Breast epithelium (tissue), 4 donors: ENCODE results near the gene PGA5. TPM values are rescaled to one million over a fixed set of nuclear protein-coding genes. Genes with fewer than 3 reads are reported as not detected.

Source experiments
- DNase-seq, 2 donors: peaks; one replicate each; pipeline ENCODE4 v3.0.0-alpha.2; 2019; ENCODE audit warnings: low spot score in 2 of 2
- H3K27ac ChIP-seq, 2 donors: fragments of 200-600 bp; sonication (generic) in 1 of 2; one replicate each; pipeline ENCODE4 v1.5.1; 2016 to 2019; ENCODE audit warnings: mild to moderate bottlenecking in 1 of 2
- H3K27me3 ChIP-seq, 2 donors: fragments of 200-600 bp; sonication (generic) in 1 of 2; one replicate each; pipeline versions ENCODE4 v1.5.1 to v1.6.0; 2017 to 2019; ENCODE audit warnings: control low read depth in 1 of 2, mild to moderate bottlenecking in 1 of 2
- H3K36me3 ChIP-seq: fragments of 200-600 bp; one replicate; pipeline ENCODE4 v1.5.1; 2019
- H3K4me1 ChIP-seq, 2 donors: fragments of 200-600 bp; sonication (generic); one replicate each; pipeline ENCODE4 v1.5.1; 2016 to 2019; ENCODE audit warnings: control low read depth in 1 of 2
- H3K4me3 ChIP-seq, 3 donors: fragments of 200-600 bp; sonication (generic); 1 replicate in 2 of 3; 2 replicates in 1 of 3; pipeline ENCODE4 v1.5.1; 2016 to 2019; ENCODE audit warnings: mild to moderate bottlenecking in 3 of 3, moderate library complexity in 2 of 3
- H3K9me3 ChIP-seq, 2 donors: fragments of 200-600 bp; sonication (generic) in 1 of 2; one replicate each; pipeline ENCODE4 v1.5.1; 2016 to 2019; ENCODE audit warnings: control low read depth in 1 of 2
- POLR2A ChIP-seq: fragments of 450-650 bp; IDR thresholded peaks from one replicate; pipeline ENCODE4 v1.6.1; 2016; ENCODE audit warnings: antibody characterized with exemption, mild to moderate bottlenecking, moderate library complexity
- POLR2AphosphoS5 ChIP-seq, 3 donors: sonication (generic); formaldehyde crosslinking; IDR thresholded peaks; one replicate each; pipeline ENCODE4 v1.6.1; 2017; ENCODE audit warnings: antibody characterized with exemption in 3 of 3
- intact Hi-C: fragments of 100-400 bp; cut with DNase I; formaldehyde crosslinking; loops from one replicate; pipeline ENCODE4 v1.15.1; 2023; ENCODE audit warnings: low total_unique reads
- total RNA-seq, 3 donors: library from RNA; depleted of rRNA; stranded (reverse); fragments of >200 nt; gene quantifications; one replicate each; pipeline ENCODE4 v1.1.0, GENCODE V29; 2016
- TF ChIP-seq, protein P1 (sequence below), 3 donors: fragments of 450-650 bp; IDR thresholded peaks; one replicate each; pipeline ENCODE4 v1.5.1; 2016 to 2017; ENCODE audit warnings: antibody characterized with exemption in 3 of 3, mild to moderate bottlenecking in 3 of 3, moderate library complexity in 3 of 3

The PGA5 gene
- total RNA-seq, 3 donors from 2014 or later = 0.98 to 2.1 (median 1.6) TPM

GRCh38 chr11:61283613-61284012 lies 42.6 kb downstream of the PGA5 start:
- TF ChIP-seq POLR2A (no peak), POLR2AphosphoS5 (IDR thresholded peaks at IDR 0.05) (no peak)
- TF ChIP-seq, protein P1, sequence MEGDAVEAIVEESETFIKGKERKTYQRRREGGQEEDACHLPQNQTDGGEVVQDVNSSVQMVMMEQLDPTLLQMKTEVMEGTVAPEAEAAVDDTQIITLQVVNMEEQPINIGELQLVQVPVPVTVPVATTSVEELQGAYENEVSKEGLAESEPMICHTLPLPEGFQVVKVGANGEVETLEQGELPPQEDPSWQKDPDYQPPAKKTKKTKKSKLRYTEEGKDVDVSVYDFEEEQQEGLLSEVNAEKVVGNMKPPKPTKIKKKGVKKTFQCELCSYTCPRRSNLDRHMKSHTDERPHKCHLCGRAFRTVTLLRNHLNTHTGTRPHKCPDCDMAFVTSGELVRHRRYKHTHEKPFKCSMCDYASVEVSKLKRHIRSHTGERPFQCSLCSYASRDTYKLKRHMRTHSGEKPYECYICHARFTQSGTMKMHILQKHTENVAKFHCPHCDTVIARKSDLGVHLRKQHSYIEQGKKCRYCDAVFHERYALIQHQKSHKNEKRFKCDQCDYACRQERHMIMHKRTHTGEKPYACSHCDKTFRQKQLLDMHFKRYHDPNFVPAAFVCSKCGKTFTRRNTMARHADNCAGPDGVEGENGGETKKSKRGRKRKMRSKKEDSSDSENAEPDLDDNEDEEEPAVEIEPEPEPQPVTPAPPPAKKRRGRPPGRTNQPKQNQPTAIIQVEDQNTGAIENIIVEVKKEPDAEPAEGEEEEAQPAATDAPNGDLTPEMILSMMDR (IDR thresholded peaks at IDR 0.05) = no peak
- no peak for DNase-seq
- no peaks in the 10 kb centered on the region for H3K4me1 ChIP-seq
- intact Hi-C loops = no loop called here
- H3K9me3 ChIP-seq = no peaks in the 10 kb centered on the region
- no peak overlapping the region for H3K4me3 ChIP-seq
- H3K27ac ChIP-seq = no peak overlapping the region
- no peaks in the 10 kb centered on the region for H3K27me3 ChIP-seq
- H3K36me3 ChIP-seq = no peaks in the 10 kb centered on the region

GRCh38 chr11:61287338-61287977 lies 46.5 kb downstream of the PGA5 start:
- no peaks in the 10 kb centered on the region for H3K36me3 ChIP-seq
- no peaks in the 10 kb centered on the region for H3K9me3 ChIP-seq
- H3K4me1 ChIP-seq = no peaks in the 10 kb centered on the region
- no peak overlapping the region for H3K4me3 ChIP-seq
- TF ChIP-seq, protein P1 (IDR thresholded peaks at IDR 0.05) = no peak
- TF ChIP-seq POLR2A (no peak), POLR2AphosphoS5 (IDR thresholded peaks at IDR 0.05) (no peak)
- peaks cover 0 to 6% of the 10 kb centered on the region in 2 donors for H3K27me3 ChIP-seq
- H3K27ac ChIP-seq = no peak overlapping the region
- no peak for DNase-seq
- intact Hi-C loops = no loop called here

- intact Hi-C loops = no loop called here
- no peaks in the 10 kb centered on the region for H3K9me3 ChIP-seq
- H3K36me3 ChIP-seq = no peaks in the 10 kb centered on the region
- no peak overlapping the region for H3K4me3 ChIP-seq
- no peak for DNase-seq
- H3K4me1 ChIP-seq = peaks cover 0 to 10% of the 10 kb centered on the region in 2 donors
- TF ChIP-seq POLR2A (no peak), POLR2AphosphoS5 (IDR thresholded peaks at IDR 0.05) (no peak)
- TF ChIP-seq, protein P1 (IDR thresholded peaks at IDR 0.05) = no peak
- H3K27ac ChIP-seq = no peak overlapping the region
- peaks cover 0 to 10% of the 10 kb centered on the region in 2 donors for H3K27me3 ChIP-seq
These were observed 50.1 kb downstream of the PGA5 start for GRCh38 chr11:61290905-61291690.

- Histone ChIP-seq H3K27me3 (peaks cover 0 to 10% of the 10 kb centered on the region in 2 donors), H3K27ac (no peak overlapping the region), H3K4me1 (peaks cover 6 to 10% of the 10 kb centered on the region in 2 donors), H3K36me3 (no peaks in the 10 kb centered on the region), H3K4me3 (no peak overlapping the region), H3K9me3 (no peaks in the 10 kb centered on the region)
- DNase-seq = no peak
- intact Hi-C loops = no loop called here
- TF ChIP-seq, protein P1 (IDR thresholded peaks at IDR 0.05) = no peak
- TF ChIP-seq POLR2AphosphoS5 (IDR thresholded peaks at IDR 0.05) (no peak), POLR2A (no peak)
These were observed 51.4 kb downstream of the PGA5 start for GRCh38 chr11:61292356-61292755.
